Measurements from ENCODE around the gene GVQW3.
A peak's percentile ranks its signal among the peaks of the same experiment; 100 is the strongest.

Gene GVQW3

DNA sequence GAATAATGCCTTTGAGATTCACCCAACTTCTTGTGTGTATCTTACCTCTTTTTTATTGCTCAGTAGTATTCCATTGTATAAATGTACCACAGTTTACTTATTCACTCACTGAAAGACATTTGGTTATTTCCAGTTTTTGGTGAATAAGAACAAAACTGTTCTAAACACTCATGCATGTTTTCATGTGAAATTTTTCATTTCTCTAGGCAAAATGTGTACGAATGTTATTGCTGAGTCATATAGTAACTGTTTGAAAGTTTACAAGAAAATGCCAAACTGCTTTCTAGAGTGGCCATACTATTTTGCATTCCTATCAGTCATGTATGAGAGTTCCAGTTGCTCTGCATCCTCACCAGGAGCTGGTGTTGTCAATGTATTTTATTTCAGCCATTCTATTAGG lies 54.9 kb downstream of the GVQW3 start:
- DNase-seq = no peak
- in situ Hi-C loops (cut with MboI; ENCODE audit: low pct_unique_long_range_greater_than_20kb, low sequenced_read_pairs) = no loop called here

- peak; percentile 8 for DNase-seq
- in situ Hi-C loops (cut with MboI; ENCODE audit: low pct_unique_long_range_greater_than_20kb, low sequenced_read_pairs) = no loop called here
These were observed 62.3 kb downstream of the GVQW3 start for GRCh38 chr11:76443268-76443980.

DNA sequence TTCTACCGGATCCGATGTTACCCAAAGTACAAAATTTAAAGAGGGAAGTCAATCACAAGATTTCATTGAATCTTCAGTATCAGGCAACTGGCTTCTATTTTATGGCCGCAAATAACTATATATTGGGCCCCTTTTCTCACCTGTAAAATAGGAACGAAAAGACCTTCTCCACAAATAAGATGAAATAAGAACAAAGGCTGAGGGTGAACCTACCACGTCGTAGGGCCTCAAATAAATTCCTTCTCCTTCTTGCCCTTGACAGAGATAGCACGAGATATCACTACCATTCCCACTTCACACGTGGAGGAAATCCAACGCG lies 62.9 kb downstream of the GVQW3 start:
- in situ Hi-C loops (cut with MboI; ENCODE audit: low pct_unique_long_range_greater_than_20kb, low sequenced_read_pairs) = no loop called here
- DNase-seq = no peak

DNA sequence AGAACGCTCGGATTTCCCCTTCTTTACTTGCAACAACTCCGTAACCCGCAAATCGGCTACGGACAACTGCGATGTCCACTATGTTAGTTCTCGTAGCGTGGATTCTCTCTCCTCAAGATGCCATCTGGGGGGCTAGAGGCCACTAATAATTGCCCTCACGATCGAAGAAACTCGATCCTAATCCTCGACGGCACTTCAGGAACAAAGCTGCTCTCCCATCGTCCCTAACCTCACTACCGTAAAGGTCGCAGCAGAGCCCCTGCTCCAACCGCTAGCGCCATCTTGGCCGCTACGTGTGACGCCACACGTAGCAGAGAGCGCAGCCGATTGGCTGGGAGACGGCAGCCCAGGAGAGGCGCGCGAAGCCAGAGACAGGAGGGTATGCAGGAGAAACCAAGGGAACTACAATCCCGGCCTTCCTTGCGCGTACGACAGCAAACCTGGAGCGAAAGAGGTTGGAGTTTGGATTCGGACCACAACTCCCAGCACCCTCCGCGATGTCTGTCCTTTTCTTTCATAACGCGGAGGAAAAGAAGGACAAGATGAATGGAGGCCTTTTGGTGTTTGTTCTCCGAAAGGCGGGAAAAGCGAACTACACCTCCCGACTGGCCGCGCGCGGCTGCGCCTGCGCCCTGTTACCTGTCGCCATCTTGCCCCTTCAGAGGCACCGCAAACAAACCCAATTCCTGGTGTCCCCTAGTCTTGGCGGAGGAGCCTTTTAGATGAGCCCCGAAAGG lies 63.4 kb downstream of the GVQW3 start, which contains the start of gene EMSY:
Gene EMSY (plus strand): TSS at position 635 of the 737 bp plus-strand sequence. CDS start 1,921 bp downstream, outside the sequence.
- in situ Hi-C loops (cut with MboI; ENCODE audit: low pct_unique_long_range_greater_than_20kb, low sequenced_read_pairs) = no loop called here
- peak; percentile 99 for DNase-seq

DNA sequence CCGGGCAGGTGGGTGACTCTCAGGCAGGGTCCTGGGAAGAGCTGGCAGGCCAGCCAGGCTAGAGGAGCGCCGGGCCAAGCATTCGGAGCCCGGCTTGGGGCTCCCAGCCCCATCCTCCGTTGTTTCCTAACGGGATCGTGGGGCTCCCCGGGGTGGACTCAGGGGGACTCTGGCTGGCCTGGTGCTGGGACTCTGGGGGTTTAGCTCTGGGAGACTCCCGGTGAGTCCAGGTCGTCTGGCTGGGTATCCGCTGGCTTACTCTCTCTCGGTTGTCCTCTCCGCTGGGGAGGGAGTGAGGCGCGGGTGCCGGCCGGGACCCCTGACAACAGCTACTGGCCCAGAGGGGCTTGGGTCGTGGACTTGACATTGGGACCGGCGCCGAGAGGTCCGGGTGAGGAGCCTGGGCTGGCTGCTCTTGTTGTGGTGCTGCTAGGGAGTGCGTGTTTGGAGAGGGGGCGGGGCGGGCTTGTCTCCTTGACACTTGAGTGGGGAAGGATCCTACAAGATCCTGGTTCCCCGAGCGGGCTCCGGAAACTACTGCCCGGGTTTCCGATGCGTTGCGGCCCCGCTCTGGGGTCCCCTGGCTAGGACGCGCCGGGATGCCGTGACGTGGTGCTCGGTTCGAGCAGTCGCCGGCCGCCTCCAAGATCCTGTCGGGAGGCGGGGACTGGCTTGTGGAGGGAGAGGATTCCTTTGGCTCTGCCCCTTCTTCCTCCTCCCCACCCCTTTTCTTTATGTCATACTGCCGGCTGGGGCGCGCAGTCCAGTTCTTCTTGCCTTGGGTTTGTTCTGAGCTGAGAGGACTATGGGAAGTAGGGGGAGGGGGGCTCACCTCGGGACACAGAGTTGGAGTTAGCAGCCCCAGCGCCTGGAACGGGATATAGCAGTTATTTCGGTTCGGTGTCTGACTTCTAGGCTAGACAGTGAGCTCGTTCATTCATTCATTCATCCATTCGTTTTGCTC lies 64.3 kb downstream of the GVQW3 start:
- peak; percentile 93 for DNase-seq
- in situ Hi-C loops (cut with MboI; ENCODE audit: low pct_unique_long_range_greater_than_20kb, low sequenced_read_pairs) = no loop called here

- DNase-seq = no peak
- in situ Hi-C loops (cut with MboI; ENCODE audit: low pct_unique_long_range_greater_than_20kb, low sequenced_read_pairs) = no loop called here
These were observed 67.4 kb downstream of the GVQW3 start for GRCh38 chr11:76448506-76448905.

DNA sequence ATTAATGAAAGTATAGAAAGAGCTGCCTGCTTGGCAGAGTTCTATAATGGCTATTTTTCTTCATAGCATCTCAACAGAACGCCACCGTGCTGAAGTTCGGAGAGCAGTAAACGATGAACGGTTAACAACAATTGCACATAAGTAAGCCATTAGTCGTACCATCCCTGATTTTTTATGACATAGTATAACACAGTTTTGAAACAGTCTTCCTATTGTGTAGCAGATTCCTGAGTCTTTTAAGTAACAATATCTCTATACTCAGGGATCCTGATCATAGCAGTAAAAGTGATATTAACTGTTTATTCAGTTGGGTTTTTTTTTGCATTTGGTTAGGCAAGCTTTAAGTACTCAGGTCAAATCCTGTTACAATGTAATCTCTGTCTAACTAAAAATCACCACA lies 72.1 kb downstream of the GVQW3 start:
- DNase-seq = no peak
- in situ Hi-C loops (cut with MboI; ENCODE audit: low pct_unique_long_range_greater_than_20kb, low sequenced_read_pairs) = no loop called here

- in situ Hi-C loops (cut with MboI; ENCODE audit: low pct_unique_long_range_greater_than_20kb, low sequenced_read_pairs) = no loop called here
These were observed 74.2 kb downstream of the GVQW3 start for GRCh38 chr11:76455331-76455730.

GRCh38 chr11:76455931-76456330 lies 74.8 kb downstream of the GVQW3 start:
- in situ Hi-C loops (cut with MboI; ENCODE audit: low pct_unique_long_range_greater_than_20kb, low sequenced_read_pairs) = no loop called here

More at GRCh38 chr11:76455331-76455730, 74.2 kb downstream of the GVQW3 start:
- no peak for DNase-seq

DNA sequence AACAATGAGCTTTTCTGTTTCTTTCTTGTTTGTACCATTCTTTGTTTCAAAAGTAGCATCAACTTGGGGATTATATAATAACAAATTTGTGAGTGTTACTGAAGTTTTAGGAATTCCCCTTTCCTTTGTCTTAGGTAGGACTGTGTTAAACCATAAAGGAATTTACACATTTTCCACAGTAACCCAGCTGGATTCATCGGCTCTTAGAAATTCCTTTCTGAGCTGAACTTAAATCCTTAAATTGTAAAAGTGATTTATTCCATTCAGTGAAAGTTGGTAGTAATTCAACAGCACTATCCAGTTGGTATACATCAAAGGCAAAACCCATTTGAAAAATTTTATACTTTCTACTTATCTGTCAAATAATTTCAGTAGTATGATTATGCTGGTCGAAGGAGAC lies 75.4 kb downstream of the GVQW3 start:
- in situ Hi-C loops (cut with MboI; ENCODE audit: low pct_unique_long_range_greater_than_20kb, low sequenced_read_pairs) = no loop called here

More at GRCh38 chr11:76455931-76456330, 74.8 kb downstream of the GVQW3 start:
- DNase-seq = no peak

More for the DNA sequence above, 75.4 kb downstream of the GVQW3 start:
- no peak for DNase-seq
